NCI-H82 treated with DMSO at 0.1 percent for 48 hours (cell line): ENCODE data around the gene IL17A.
"Not testable (repeated sequence)": the region's sequence is repeated elsewhere in the genome, so short reads cannot be mapped to it uniquely, and the experiment has no call there.

Experiments used
- DNase-seq: peaks from one replicate; lab custom pipeline; 2025; ENCODE audit not compliant: unreplicated experiment; lab: John Stamatoyannopoulos, UW

Gene IL17A

DNA sequence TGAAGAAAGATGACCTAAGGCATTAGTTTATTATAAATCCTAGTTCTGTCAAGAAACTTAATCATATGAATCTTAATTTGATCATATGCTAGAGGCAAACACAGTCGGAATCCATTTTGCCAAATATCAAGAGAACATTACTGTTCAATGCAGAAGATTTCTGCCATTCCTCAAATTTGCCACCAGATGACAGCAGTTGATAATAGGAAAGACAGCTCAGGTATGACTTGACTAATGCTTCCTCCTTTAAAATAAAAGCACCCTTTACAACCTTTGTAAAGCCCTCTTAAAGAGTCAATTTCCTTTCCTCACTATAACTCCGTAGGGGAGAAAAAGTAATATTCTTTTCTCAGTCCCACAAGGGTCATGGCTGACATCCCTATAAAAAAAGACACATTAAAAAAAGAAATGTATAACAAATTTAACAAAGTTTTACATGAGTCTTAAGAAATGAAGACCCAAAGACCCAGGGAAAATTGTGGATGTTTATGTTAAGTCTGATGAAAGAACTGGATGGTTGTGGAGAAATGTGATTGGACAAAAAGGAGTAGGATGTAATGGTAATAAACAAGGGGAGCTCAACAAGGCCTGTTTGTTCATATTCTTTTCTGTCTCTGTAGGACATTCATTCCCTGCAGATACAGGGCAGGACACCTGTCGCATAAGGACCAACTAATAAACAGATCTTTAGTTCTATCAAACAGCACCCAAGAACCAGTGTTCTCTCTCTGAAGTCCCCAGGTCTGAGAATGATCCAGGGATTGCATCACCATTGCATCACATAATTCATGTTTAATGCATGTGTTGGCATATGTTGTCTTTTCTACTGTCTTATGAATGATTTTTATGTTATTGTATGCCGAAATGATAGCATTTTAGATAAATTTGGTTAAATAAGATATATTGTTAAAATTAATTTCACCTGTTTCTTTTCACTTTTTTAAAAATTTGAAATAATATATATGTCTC is 23.0 kb upstream of the IL17A start:
- no peak for DNase-seq

DNA sequence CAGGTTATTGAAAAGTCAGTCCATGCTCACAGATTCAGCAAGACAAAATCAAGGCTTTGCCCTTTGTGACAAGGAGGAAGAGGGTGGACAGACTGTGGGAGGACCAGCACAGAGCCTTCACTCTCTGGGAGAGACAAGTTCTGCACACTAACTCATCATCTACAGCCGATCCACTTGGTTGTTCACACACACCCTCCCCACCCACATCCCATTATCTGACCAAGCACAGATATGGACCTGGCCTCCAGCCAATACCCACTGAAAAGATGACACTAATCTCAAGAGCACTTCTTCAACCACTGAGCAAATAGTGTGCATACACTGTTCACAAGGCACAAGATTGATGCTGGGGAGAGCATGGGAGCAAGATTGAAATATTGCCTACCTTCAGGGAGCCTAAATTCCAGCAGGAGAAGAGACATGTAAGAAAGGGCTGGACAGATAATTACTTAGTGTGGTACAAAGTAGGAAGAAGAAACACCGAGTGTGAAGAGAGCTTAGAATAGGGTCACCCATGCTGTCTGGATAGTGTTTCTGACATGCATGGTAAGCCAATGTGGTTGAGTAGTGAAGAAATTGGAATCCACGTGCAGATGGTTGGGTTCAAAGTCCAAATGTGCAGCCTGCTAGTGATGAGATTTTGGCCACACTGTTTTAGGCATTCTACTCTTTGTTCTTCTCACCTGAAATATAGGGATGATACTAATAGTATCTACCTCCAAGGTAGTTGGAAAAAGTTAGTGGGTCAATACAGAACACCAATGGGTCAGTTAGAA is 21.7 kb upstream of the IL17A start:
- DNase-seq: no peak

- DNase-seq: no peak
Measured at GRCh38 chr6:52167267-52167666, 18.9 kb upstream of the IL17A start.

DNA sequence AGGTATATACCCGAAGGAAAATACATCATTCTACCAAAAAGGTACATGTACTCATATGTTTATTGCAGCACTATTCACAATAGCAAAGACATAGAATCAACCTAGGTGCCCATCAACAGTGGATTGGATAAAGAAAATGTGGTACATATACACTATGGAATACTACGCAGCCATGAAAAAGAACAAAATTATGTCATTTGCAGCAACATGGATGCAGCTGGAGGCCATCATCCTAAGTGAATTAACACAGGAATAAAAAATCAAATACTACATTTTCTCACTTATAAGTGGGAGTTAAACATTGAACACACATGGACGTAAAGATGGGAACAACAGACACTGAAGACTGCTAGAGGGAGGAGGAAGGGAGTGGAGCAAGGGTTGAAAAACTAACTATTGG is 17.8 kb upstream of the IL17A start:
- DNase-seq: not testable (repeated sequence)

GRCh38 chr6:52174118-52174517 is 12.1 kb upstream of the IL17A start:
- DNase-seq: no peak

DNA sequence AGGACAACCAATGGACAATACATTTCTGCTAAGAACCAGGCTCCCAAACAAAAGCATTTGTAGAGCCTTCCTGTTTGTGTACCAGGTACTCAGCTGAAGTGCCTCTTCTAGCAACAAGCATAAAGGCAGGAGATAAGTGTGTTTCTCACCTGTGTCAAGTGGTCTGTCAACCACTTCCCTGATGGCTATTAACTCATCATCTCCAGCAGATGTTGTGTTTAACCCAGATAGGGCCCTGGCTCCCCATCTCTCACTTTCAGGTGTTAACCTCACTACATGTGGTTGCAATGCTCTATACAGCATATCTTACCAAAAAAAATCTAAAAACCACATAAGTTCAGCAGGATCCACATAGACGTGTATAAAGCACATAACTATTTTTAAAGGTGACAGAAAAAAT is 9.6 kb upstream of the IL17A start:
- DNase-seq: no peak

DNA sequence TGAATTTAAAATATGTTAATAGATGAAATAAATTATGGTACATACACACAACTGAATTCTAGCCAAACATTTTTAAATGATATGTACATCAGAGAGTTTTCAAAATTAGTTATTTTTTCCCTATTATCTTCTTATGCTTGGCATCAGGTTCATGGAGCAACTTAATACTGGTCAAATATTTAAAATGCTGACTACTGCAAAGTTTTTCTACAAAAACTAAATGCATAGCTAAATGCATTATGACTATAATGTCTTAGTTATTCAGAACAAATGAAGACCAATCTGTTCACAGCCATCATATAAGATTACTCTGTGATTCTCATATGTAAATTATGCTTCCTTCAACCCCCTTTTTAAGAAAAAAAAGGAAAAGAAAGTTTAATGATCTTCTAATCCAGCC is 8.2 kb upstream of the IL17A start:
- DNase-seq: no peak

DNA sequence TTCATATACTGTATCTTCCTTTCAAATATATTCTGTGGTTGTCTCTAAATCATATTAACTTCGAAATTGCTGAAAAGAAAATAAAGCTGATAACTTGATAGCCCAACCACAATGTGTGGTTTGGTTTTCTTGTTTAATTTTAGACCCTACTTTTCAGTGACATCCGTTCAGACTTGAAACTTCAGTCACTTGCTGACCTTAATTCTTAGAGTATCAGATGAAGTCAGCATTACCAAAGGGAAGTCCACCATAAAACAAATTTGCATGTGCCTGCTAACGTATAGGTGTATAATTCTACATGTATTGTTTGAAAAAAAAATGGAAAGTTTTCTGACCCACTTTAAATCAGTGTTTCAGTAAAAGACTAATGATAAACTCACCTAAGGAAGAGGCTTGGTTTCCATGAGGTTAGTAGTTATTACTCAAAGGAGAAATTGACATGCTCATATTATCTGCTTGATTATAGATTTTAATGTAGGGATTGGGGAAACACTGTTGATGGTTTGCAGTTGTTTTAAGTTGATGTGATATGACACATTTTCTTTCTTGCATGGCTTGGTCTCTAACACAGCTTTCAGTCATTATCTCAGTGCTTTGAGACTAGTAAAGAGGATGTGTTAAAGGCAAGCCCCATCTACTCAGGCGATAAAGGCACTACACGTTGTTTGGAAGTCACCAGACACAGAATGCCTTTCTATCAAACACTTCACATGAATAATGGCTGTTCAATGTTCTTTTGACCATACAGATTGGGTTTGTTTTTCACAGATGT is 5.2 kb upstream of the IL17A start:
- no peak for DNase-seq

GRCh38 chr6:52183131-52183713 is 3.0 kb upstream of the IL17A start:
- DNase-seq: no peak

DNA sequence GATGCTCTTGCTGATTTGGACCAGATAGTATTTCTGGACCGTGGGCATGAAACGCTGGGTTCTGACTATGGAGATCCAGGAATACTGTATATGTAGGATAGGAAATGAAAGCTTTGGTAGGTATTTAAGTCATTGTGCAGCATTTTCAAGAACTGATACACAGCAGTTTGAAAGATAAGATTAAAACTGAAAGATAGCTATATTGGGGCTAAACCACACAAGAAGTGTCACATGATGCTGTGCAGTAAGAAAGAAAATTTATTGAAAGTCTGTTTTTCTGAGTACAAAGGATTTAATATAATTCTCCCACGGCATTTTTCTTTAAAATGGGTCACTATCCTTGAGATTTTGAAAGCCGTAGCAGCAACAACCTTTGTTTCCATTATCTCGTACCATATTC is 305 bp downstream of the IL17A start:
- DNase-seq: no peak

- no peak for DNase-seq
Measured at GRCh38 chr6:52187098-52187497, 923 bp downstream of the IL17A start.

GRCh38 chr6:52189974-52190373 is 3.8 kb downstream of the IL17A start:
- no peak for DNase-seq

- DNase-seq: no peak
Measured at GRCh38 chr6:52190409-52190808, 4.2 kb downstream of the IL17A start.

DNA sequence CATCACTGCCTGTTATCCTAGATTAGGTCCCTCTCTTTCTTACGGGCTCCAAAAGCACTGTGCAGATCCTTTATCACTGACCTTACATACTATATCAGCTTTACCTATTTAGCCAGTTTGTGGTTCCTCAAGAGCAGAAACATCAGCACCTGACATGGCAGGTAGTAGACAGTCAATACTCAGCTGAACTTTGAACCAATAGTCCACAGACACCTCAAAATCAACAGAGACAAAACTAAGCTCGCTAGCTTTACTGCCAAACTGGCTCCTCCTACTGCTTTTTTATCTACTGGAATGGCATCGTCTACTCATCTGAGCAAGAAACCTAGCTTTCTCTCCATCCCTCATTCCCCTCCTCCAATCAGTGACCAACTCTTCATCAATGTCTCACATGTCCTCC is 5.6 kb downstream of the IL17A start:
- DNase-seq: no peak

GRCh38 chr6:52195886-52196285 is 9.7 kb downstream of the IL17A start:
- DNase-seq: no peak

- DNase-seq: not testable (repeated sequence)
Measured at GRCh38 chr6:52200088-52200487, 13.9 kb downstream of the IL17A start.

DNA sequence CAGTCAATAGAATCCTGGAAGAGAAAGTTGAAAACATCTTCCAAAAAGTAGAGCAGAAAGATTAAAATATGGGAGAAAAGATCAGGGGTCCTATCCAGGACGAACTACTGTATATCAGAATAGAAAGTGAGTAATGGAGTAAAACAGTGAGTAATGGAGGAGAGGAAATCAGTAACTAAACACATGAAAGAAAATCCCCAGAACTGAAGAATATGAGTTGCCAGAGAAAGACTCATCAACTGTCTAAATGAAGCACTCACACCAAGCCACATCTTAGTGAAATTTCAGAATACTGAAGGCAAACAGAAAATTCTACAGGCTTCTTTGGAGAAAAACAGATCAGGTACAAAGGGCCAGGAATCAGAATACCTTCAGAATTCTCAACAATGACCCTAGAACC is 14.9 kb downstream of the IL17A start:
- DNase-seq: no peak

- DNase-seq: no peak
Measured at GRCh38 chr6:52201493-52201892, 15.3 kb downstream of the IL17A start.

DNA sequence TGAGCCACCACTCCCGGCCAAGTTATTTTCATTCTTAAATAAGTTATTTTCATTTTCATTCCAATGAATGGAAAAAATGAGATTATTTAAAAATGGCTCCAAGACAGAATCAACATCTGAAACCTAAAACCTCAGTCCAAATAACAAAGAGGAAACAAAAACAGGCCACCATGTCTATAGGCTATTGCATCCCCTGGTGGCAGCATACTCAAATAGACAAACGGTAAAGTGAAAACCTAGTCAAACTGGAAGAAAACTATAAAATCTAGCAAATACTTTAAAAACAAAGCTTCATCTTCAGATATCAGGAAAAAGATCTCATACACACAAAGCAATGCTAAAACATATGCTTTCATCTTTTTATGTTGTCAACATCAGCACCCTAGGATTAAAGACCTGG is 20.9 kb downstream of the IL17A start:
- no peak for DNase-seq

DNA sequence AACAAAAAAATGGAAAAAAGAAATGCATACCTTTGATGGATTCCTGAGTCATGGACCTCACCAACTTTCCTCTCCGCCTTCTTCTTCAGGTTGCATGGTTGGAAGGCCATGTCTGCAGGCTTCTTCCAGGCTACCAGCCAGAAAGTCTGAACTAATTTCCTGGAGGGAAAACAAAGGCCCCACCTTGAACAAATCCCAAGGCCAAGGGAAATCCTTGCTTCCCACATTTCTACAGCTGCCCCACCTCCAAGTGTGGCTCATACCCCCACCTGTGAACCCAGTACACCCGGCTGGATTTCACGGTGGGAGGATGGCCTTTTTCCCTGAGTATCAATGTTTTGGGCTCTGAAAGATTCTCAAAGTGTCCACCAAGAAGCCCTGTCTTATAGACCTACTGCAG is 22.4 kb downstream of the IL17A start:
- no peak for DNase-seq

GRCh38 chr6:52209770-52210169 is 23.6 kb downstream of the IL17A start:
- DNase-seq: no peak
